ENCODE measurements around the gene GNG2. TPM values are rescaled to one million over a fixed set of nuclear protein-coding genes. Genes with fewer than 3 reads are reported as not detected.

The GNG2 gene
- total RNA-seq, 4 donors from 2014 or later = 3.6 to 8.1 (median 7.2) TPM

DNA sequence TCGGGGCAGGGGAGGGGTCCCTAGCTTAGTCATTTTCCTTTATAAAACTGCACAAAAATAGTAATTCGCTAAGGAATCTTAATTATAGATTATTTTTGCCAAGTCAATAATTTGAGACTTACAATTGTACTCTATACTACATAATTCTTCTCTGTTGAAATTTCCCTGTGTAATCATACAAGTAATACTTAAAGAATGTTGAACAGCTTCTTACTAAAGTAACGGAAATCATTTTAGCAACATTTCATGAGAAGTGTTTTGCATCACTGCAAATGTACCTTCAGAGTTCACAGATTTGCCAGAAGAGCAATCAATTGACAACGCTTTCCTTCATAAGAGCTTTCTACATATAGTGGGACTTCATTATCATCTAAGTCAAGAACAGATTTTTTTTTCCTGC, 7.9 kb upstream of the GNG2 start:
- peaks cover 12% of the 10 kb centered on the region for H3K4me1 ChIP-seq
- no peaks in the 10 kb centered on the region for H3K27me3 ChIP-seq
- H3K9me3 ChIP-seq = no peaks in the 10 kb centered on the region
- no peaks in the 10 kb centered on the region for H3K36me3 ChIP-seq
- no peak overlapping the region for H3K27ac ChIP-seq
- DNase-seq (ENCODE audit: low spot score in 2 of 2) = no peak
- WGBS = 70% methylated on average over 4 of the region's 4 CpGs
- no peak overlapping the region for H3K4me3 ChIP-seq
- TF ChIP-seq POLR2AphosphoS5 (IDR thresholded peaks at IDR 0.05) = no peak
- TF ChIP-seq, protein P1, sequence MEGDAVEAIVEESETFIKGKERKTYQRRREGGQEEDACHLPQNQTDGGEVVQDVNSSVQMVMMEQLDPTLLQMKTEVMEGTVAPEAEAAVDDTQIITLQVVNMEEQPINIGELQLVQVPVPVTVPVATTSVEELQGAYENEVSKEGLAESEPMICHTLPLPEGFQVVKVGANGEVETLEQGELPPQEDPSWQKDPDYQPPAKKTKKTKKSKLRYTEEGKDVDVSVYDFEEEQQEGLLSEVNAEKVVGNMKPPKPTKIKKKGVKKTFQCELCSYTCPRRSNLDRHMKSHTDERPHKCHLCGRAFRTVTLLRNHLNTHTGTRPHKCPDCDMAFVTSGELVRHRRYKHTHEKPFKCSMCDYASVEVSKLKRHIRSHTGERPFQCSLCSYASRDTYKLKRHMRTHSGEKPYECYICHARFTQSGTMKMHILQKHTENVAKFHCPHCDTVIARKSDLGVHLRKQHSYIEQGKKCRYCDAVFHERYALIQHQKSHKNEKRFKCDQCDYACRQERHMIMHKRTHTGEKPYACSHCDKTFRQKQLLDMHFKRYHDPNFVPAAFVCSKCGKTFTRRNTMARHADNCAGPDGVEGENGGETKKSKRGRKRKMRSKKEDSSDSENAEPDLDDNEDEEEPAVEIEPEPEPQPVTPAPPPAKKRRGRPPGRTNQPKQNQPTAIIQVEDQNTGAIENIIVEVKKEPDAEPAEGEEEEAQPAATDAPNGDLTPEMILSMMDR (IDR thresholded peaks at IDR 0.05) = no peak
- TF ChIP-seq POLR2A (IDR thresholded peaks at IDR 0.05) = no peak
- no peak for TF ChIP-seq EP300 (IDR thresholded peaks at IDR 0.05)

- Histone ChIP-seq H3K9me3 (no peaks in the 10 kb centered on the region), H3K27ac (no peak overlapping the region), H3K4me3 (no peak overlapping the region), H3K27me3 (no peaks in the 10 kb centered on the region), H3K4me1 (peaks cover 15% of the 10 kb centered on the region), H3K36me3 (no peaks in the 10 kb centered on the region)
- WGBS = 28% methylated on average over 3 of the region's 3 CpGs
- TF ChIP-seq, protein P1 (IDR thresholded peaks at IDR 0.05) = no peak
- TF ChIP-seq POLR2A (IDR thresholded peaks at IDR 0.05) = no peak
- no peak for TF ChIP-seq EP300 (IDR thresholded peaks at IDR 0.05)
- no peak for TF ChIP-seq POLR2AphosphoS5 (IDR thresholded peaks at IDR 0.05)
- DNase-seq (ENCODE audit: low spot score in 2 of 2) = no peak
Measured at GRCh38 chr14:51855234-51855633, 5.2 kb upstream of the GNG2 start.

- H3K27ac ChIP-seq = no peak overlapping the region
- H3K4me3 ChIP-seq = no peak overlapping the region
- 85% methylated on average over 1 of the region's 1 CpG for WGBS
- H3K4me1 ChIP-seq = peaks cover 27% of the 10 kb centered on the region
- no peak for DNase-seq (ENCODE audit: low spot score in 2 of 2)
- H3K9me3 ChIP-seq = no peaks in the 10 kb centered on the region
- TF ChIP-seq, protein P1 (IDR thresholded peaks at IDR 0.05) = no peak
- TF ChIP-seq POLR2AphosphoS5 (IDR thresholded peaks at IDR 0.05) = no peak
- no peak for TF ChIP-seq POLR2A (IDR thresholded peaks at IDR 0.05)
- no peak for TF ChIP-seq EP300 (IDR thresholded peaks at IDR 0.05)
- H3K27me3 ChIP-seq = no peaks in the 10 kb centered on the region
- H3K36me3 ChIP-seq = no peaks in the 10 kb centered on the region
Measured at GRCh38 chr14:51856792-51857296, 3.6 kb upstream of the GNG2 start.

DNA sequence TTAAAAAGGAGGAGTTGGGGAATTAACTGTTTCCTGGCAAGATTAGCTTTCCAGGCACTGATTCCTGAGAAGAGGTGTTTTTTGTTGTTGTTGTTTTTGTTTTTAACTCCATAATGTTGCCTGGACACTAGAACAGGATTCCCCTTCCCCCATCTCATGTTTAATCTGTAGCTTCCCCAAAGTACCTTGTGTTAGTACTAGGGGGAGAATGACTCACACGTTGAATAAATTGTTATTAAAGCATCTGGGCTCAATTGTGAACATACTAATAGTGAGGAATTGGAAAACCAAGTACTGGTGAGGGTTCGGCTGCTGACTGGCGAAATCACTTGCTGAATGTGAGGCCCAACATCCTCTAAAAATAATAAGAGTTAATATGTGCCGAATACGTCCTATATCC, 1.3 kb upstream of the GNG2 start:
- WGBS = 69% methylated on average over 5 of the region's 5 CpGs
- Histone ChIP-seq H3K27ac (no peak overlapping the region), H3K9me3 (no peaks in the 10 kb centered on the region), H3K4me3 (no peak overlapping the region), H3K4me1 (peaks cover 27% of the 10 kb centered on the region), H3K36me3 (no peaks in the 10 kb centered on the region), H3K27me3 (no peaks in the 10 kb centered on the region)
- TF ChIP-seq POLR2AphosphoS5 (IDR thresholded peaks at IDR 0.05) (no peak), POLR2A (IDR thresholded peaks at IDR 0.05) (no peak), EP300 (IDR thresholded peaks at IDR 0.05) (no peak)
- TF ChIP-seq, protein P1 (IDR thresholded peaks at IDR 0.05) = no peak
- no peak for DNase-seq (ENCODE audit: low spot score in 2 of 2)

DNA sequence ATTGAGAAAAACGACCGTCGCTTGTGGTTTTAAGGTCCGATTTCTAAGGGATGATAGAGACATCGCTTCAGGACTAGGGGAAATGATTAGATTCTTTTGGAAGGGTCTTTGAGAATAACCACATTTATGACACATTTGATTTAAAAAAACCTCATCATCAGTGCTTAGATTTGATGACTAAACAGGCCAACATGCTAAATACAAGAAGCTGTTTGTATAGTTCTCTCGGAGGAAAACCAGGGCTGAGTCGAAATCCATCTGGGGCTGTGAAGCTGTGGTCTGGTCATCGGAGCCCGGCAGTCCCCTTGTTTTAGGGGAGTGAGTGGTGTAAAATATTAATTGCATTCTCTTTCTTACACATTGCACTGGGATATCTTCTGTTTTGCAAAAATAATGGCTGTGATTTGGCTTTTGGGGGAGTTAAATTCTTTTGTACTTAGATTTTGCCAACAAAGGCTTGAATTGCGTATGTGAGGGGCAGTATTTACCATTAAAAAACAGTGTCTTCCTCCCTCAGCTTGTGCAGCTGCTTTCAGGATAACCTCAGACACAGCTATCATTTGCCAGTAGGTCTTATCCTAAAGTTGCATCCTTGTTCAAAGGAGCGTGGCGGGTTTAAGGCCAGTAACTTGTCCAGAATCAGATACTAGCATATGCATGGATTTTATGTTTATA, 550 bp downstream of the GNG2 start:
- 18% methylated on average over 12 of the region's 12 CpGs for WGBS
- Histone ChIP-seq H3K27me3 (no peaks in the 10 kb centered on the region), H3K27ac (peak overlapping the region; percentile 67), H3K4me1 (peaks cover 19% of the 10 kb centered on the region), H3K9me3 (no peaks in the 10 kb centered on the region), H3K36me3 (no peaks in the 10 kb centered on the region), H3K4me3 (peak overlapping the region; percentile 47)
- TF ChIP-seq EP300 (IDR thresholded peaks at IDR 0.05) = no peak
- no peak for TF ChIP-seq POLR2A (IDR thresholded peaks at IDR 0.05)
- TF ChIP-seq, protein P1 (IDR thresholded peaks at IDR 0.05) = no peak
- no peak for TF ChIP-seq POLR2AphosphoS5 (IDR thresholded peaks at IDR 0.05)
- no peak for DNase-seq (ENCODE audit: low spot score in 2 of 2)

Measured in suprapubic skin (tissue), 4 donors.